ENCODE measurements around the gene PRR5L. TPM values are rescaled to one million over a fixed set of nuclear protein-coding genes. Genes with fewer than 3 reads are reported as not detected.

Gene PRR5L
- total RNA-seq, 4 donors from 2014 or later, result 2.2 to 10.9 (median 3.5) TPM

DNA sequence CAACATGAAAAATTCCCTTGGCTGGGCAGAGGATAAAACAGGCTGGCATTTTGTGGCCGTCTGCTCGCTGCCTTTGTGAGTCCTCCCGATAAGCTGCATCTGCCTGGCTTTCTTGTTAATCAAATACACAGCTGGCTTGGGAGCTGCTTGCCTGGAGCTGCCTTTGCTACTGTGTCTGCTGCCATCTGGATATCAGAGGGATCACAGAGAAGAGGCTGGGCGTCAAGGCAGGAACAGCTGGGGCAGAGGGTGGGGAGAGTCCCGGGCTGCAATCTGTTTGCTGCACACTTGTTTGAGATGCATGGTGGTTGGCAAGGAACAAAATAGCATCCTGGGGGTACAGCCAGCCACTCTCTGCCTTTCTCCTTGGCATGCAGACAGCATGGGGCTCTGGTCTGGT lies 42.9 kb upstream of the PRR5L start:
- H3K4me3 ChIP-seq, result no peak overlapping the region
- DNase-seq (ENCODE audit: low spot score in 2 of 2), result no peak
- no peak for TF ChIP-seq POLR2AphosphoS5 (IDR thresholded peaks at IDR 0.05)
- no peak for TF ChIP-seq POLR2A (IDR thresholded peaks at IDR 0.05)
- TF ChIP-seq EP300 (IDR thresholded peaks at IDR 0.05), result no peak
- TF ChIP-seq, protein P1, sequence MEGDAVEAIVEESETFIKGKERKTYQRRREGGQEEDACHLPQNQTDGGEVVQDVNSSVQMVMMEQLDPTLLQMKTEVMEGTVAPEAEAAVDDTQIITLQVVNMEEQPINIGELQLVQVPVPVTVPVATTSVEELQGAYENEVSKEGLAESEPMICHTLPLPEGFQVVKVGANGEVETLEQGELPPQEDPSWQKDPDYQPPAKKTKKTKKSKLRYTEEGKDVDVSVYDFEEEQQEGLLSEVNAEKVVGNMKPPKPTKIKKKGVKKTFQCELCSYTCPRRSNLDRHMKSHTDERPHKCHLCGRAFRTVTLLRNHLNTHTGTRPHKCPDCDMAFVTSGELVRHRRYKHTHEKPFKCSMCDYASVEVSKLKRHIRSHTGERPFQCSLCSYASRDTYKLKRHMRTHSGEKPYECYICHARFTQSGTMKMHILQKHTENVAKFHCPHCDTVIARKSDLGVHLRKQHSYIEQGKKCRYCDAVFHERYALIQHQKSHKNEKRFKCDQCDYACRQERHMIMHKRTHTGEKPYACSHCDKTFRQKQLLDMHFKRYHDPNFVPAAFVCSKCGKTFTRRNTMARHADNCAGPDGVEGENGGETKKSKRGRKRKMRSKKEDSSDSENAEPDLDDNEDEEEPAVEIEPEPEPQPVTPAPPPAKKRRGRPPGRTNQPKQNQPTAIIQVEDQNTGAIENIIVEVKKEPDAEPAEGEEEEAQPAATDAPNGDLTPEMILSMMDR (IDR thresholded peaks at IDR 0.05), result no peak
- H3K27ac ChIP-seq, result no peak overlapping the region
- H3K9me3 ChIP-seq, result no peaks in the 10 kb centered on the region
- WGBS, result 50% methylated on average over 5 of the region's 5 CpGs
- no peaks in the 10 kb centered on the region for H3K27me3 ChIP-seq
- no peaks in the 10 kb centered on the region for H3K36me3 ChIP-seq
- peaks cover 5% of the 10 kb centered on the region for H3K4me1 ChIP-seq

GRCh38 chr11:36254713-36255112 lies 41.4 kb upstream of the PRR5L start:
- no peak overlapping the region for H3K4me3 ChIP-seq
- DNase-seq (ENCODE audit: low spot score in 2 of 2), result no peak
- no peaks in the 10 kb centered on the region for H3K36me3 ChIP-seq
- H3K9me3 ChIP-seq, result no peaks in the 10 kb centered on the region
- TF ChIP-seq POLR2A (IDR thresholded peaks at IDR 0.05) (no peak), EP300 (IDR thresholded peaks at IDR 0.05) (no peak), POLR2AphosphoS5 (IDR thresholded peaks at IDR 0.05) (no peak)
- TF ChIP-seq, protein P1 (IDR thresholded peaks at IDR 0.05), result no peak
- WGBS, result 52% methylated on average over 1 of the region's 1 CpG
- no peaks in the 10 kb centered on the region for H3K27me3 ChIP-seq
- H3K4me1 ChIP-seq, result peaks cover 6% of the 10 kb centered on the region
- no peak overlapping the region for H3K27ac ChIP-seq

DNA sequence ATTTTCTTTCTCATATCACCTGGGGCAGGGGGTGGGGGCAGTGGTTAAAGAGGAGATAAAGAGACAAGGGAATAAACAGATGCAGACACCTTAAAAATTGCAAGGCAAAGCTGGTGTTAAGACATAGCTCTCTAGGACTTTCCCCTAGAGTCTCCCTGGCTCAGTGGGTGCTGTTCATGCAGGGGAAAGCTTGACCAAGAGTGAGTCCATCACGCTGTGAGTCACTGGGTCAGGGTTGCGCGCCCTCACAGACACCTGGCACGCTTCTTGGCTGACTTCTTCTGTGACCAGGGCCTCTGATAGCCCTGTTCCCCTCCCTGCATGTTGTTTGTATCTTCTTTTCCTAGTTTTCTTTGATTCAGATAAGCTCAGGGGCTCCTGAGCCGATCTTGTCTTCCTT lies 38.7 kb upstream of the PRR5L start:
- no peaks in the 10 kb centered on the region for H3K27me3 ChIP-seq
- 80% methylated on average over 5 of the region's 5 CpGs for WGBS
- H3K36me3 ChIP-seq, result no peaks in the 10 kb centered on the region
- no peak for DNase-seq (ENCODE audit: low spot score in 2 of 2)
- no peak for TF ChIP-seq EP300 (IDR thresholded peaks at IDR 0.05)
- TF ChIP-seq POLR2A (IDR thresholded peaks at IDR 0.05), result no peak
- TF ChIP-seq, protein P1 (IDR thresholded peaks at IDR 0.05), result no peak
- TF ChIP-seq POLR2AphosphoS5 (IDR thresholded peaks at IDR 0.05), result no peak
- no peak overlapping the region for H3K4me3 ChIP-seq
- H3K9me3 ChIP-seq, result no peaks in the 10 kb centered on the region
- H3K27ac ChIP-seq, result no peak overlapping the region
- H3K4me1 ChIP-seq, result peaks cover 6% of the 10 kb centered on the region

GRCh38 chr11:36258730-36259360 lies 37.2 kb upstream of the PRR5L start:
- H3K36me3 ChIP-seq, result no peaks in the 10 kb centered on the region
- DNase-seq (ENCODE audit: low spot score in 2 of 2), result no peak
- WGBS, result 77% methylated on average over 5 of the region's 12 CpGs
- no peak overlapping the region for H3K4me3 ChIP-seq
- H3K27ac ChIP-seq, result no peak overlapping the region
- TF ChIP-seq EP300 (IDR thresholded peaks at IDR 0.05) (no peak), POLR2AphosphoS5 (IDR thresholded peaks at IDR 0.05) (no peak), POLR2A (IDR thresholded peaks at IDR 0.05) (no peak)
- TF ChIP-seq, protein P1 (IDR thresholded peaks at IDR 0.05), result peak in 1 of 2 donors; percentile 38
- H3K27me3 ChIP-seq, result no peaks in the 10 kb centered on the region
- peaks cover 6% of the 10 kb centered on the region for H3K4me1 ChIP-seq
- no peaks in the 10 kb centered on the region for H3K9me3 ChIP-seq

DNA sequence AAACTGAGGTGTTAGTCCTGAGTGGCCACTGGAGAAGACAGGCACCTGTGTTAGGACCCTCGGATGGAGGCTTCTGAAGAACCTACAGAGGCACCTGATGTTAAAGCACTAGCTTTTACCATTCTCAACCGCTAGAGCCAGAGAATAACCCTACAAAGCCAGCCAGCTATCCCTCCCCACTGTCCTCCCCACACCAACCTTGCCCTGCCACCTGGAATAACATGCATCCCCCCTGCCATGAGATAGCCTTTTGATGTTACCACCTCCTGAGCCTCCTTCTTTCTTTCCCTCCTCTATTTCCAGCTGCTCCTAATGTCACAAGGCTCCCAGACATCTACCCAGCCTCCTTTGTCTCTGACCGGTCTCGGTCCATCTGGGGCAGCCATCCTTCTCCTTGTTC lies 35.0 kb upstream of the PRR5L start:
- H3K9me3 ChIP-seq, result no peaks in the 10 kb centered on the region
- 91% methylated on average over 4 of the region's 4 CpGs for WGBS
- H3K4me1 ChIP-seq, result peaks cover 8% of the 10 kb centered on the region
- no peak overlapping the region for H3K27ac ChIP-seq
- no peak for DNase-seq (ENCODE audit: low spot score in 2 of 2)
- H3K27me3 ChIP-seq, result no peaks in the 10 kb centered on the region
- H3K36me3 ChIP-seq, result no peaks in the 10 kb centered on the region
- H3K4me3 ChIP-seq, result no peak overlapping the region
- TF ChIP-seq POLR2AphosphoS5 (IDR thresholded peaks at IDR 0.05), result no peak
- TF ChIP-seq POLR2A (IDR thresholded peaks at IDR 0.05), result no peak
- no peak for TF ChIP-seq EP300 (IDR thresholded peaks at IDR 0.05)
- TF ChIP-seq, protein P1 (IDR thresholded peaks at IDR 0.05), result no peak
